Measurements from ENCODE around the gene UGT2A3. TPM values are rescaled to one million over a fixed set of nuclear protein-coding genes. Genes with fewer than 3 reads are reported as not detected.

The UGT2A3 gene
- total and polyA plus RNA-seq, 5 experiments from 2014 or later: not detected

Other genes starting within 250 kb of the UGT2A3 start
- gene UGT2B10, start 135.8 kb downstream of the UGT2A3 start, total RNA-seq: not detected
- gene UGT2B10, start 135.8 kb downstream of the UGT2A3 start, polyA plus RNA-seq: not detected
- not detected for gene UGT2B7, start 144.7 kb upstream of the UGT2A3 start, total RNA-seq
- not detected for gene UGT2B7, start 144.7 kb upstream of the UGT2A3 start, polyA plus RNA-seq